ENCODE data around the gene FRMD1. TPM values are rescaled to one million over a fixed set of nuclear protein-coding genes. Genes with fewer than 3 reads are reported as not detected.

FRMD1 gene
- total RNA-seq, 4 donors from 2014 or later = 1.0 TPM; not detected in 3

- Histone ChIP-seq H3K27me3 (no peaks in the 10 kb centered on the region), H3K4me3 (no peak overlapping the region), H3K9me3 (no peaks in the 10 kb centered on the region), H3K4me1 (no peaks in the 10 kb centered on the region), H3K27ac (no peak overlapping the region), H3K36me3 (no peaks in the 10 kb centered on the region)
- TF ChIP-seq POLR2A (IDR thresholded peaks at IDR 0.05) = no peak
- no peak for TF ChIP-seq CTCF (IDR thresholded peaks at IDR 0.05)
- intact Hi-C loops (cut with DNase I; ENCODE audit: low total_unique reads) = no loop called here
- DNase-seq = no peak
Measured at GRCh38 chr6:168029459-168030217, 49.4 kb downstream of the FRMD1 start.

GRCh38 chr6:168028181-168028580 lies 50.8 kb downstream of the FRMD1 start:
- intact Hi-C loops (cut with DNase I; ENCODE audit: low total_unique reads) = no loop called here
- Histone ChIP-seq H3K4me1 (no peaks in the 10 kb centered on the region), H3K27me3 (no peaks in the 10 kb centered on the region), H3K36me3 (no peaks in the 10 kb centered on the region), H3K4me3 (no peak overlapping the region), H3K9me3 (no peaks in the 10 kb centered on the region), H3K27ac (no peak overlapping the region)
- no peak for DNase-seq
- no peak for TF ChIP-seq POLR2A (IDR thresholded peaks at IDR 0.05)
- no peak for TF ChIP-seq CTCF (IDR thresholded peaks at IDR 0.05)

- DNase-seq = no peak
- Histone ChIP-seq H3K4me1 (no peaks in the 10 kb centered on the region), H3K36me3 (no peaks in the 10 kb centered on the region), H3K4me3 (no peak overlapping the region), H3K27me3 (no peaks in the 10 kb centered on the region), H3K27ac (no peak overlapping the region), H3K9me3 (no peaks in the 10 kb centered on the region)
- TF ChIP-seq POLR2A (IDR thresholded peaks at IDR 0.05) = no peak
- intact Hi-C loops (cut with DNase I; ENCODE audit: low total_unique reads) = no loop called here
Measured at GRCh38 chr6:168027521-168027920, 51.5 kb downstream of the FRMD1 start.

GRCh38 chr6:168026925-168027324 lies 52.1 kb downstream of the FRMD1 start:
- intact Hi-C loops (cut with DNase I; ENCODE audit: low total_unique reads) = no loop called here
- DNase-seq = no peak
- no peak for TF ChIP-seq POLR2A (IDR thresholded peaks at IDR 0.05)
- H3K36me3 ChIP-seq = no peaks in the 10 kb centered on the region
- H3K27me3 ChIP-seq = no peaks in the 10 kb centered on the region
- H3K9me3 ChIP-seq = no peaks in the 10 kb centered on the region
- no peaks in the 10 kb centered on the region for H3K4me1 ChIP-seq
- H3K27ac ChIP-seq = no peak overlapping the region
- H3K4me3 ChIP-seq = no peak overlapping the region

- DNase-seq = no peak
- H3K27me3 ChIP-seq = no peaks in the 10 kb centered on the region
- no peaks in the 10 kb centered on the region for H3K9me3 ChIP-seq
- H3K4me3 ChIP-seq = no peak overlapping the region
- intact Hi-C loops (cut with DNase I; ENCODE audit: low total_unique reads) = no loop called here
- H3K27ac ChIP-seq = no peak overlapping the region
- no peaks in the 10 kb centered on the region for H3K36me3 ChIP-seq
- TF ChIP-seq POLR2A (IDR thresholded peaks at IDR 0.05) (no peak), CTCF (IDR thresholded peaks at IDR 0.05) (no peak)
- H3K4me1 ChIP-seq = no peaks in the 10 kb centered on the region
Measured at GRCh38 chr6:168025831-168026710, 52.9 kb downstream of the FRMD1 start.

GRCh38 chr6:168024951-168025510 lies 54.0 kb downstream of the FRMD1 start:
- H3K9me3 ChIP-seq = no peaks in the 10 kb centered on the region
- H3K27me3 ChIP-seq = no peaks in the 10 kb centered on the region
- intact Hi-C loops (cut with DNase I; ENCODE audit: low total_unique reads) = no loop called here
- no peak for DNase-seq
- no peaks in the 10 kb centered on the region for H3K4me1 ChIP-seq
- no peaks in the 10 kb centered on the region for H3K36me3 ChIP-seq
- H3K27ac ChIP-seq = no peak overlapping the region
- TF ChIP-seq CTCF (IDR thresholded peaks at IDR 0.05) = no peak
- TF ChIP-seq POLR2A (IDR thresholded peaks at IDR 0.05) = no peak
- H3K4me3 ChIP-seq = no peak overlapping the region
